HFFc6 (cell line): ENCODE measurements around the gene TMEM204. TPM values are rescaled to one million over a fixed set of nuclear protein-coding genes. Genes with fewer than 3 reads are reported as not detected.

Experiments
- DNase-seq: peaks from one replicate; pipeline ENCODE4 v3.0.0-alpha.2; 2018
- H3K27ac Mint-ChIP-seq: 2 replicates; pipeline ENCODE4 v1.8.0; 2020; ENCODE audit warnings: mild to moderate bottlenecking, mixed read lengths
- H3K27me3 Mint-ChIP-seq: 2 replicates; pipeline ENCODE4 v1.8.0; 2021; ENCODE audit warnings: mild to moderate bottlenecking, moderate library complexity, mixed read lengths; ENCODE audit not compliant: insufficient read depth
- H3K36me3 Mint-ChIP-seq: 2 replicates; pipeline ENCODE4 v1.8.0; 2021; ENCODE audit warnings: low read depth, mixed read lengths
- H3K4me1 Mint-ChIP-seq: 2 replicates; pipeline ENCODE4 v1.8.0; 2020; ENCODE audit warnings: low read depth, mixed read lengths
- H3K4me3 Mint-ChIP-seq: 2 replicates; pipeline ENCODE4 v1.8.0; 2020; ENCODE audit warnings: mild to moderate bottlenecking, moderate library complexity, mixed read lengths
- H3K9me3 Mint-ChIP-seq: 2 replicates; pipeline ENCODE4 v1.8.0; 2020; ENCODE audit warnings: mild to moderate bottlenecking, mixed read lengths
- total RNA-seq, 6 experiments: library from RNA; stranded (reverse); fragmentation: NEBNext Ultra II Directional; extraction: Animal tissue kit (Norgen Biotek cat#: 25700); gene quantifications; 2 replicates in 1 of 6; 3 replicates in 5 of 6; pipeline ENCODE4 v1.2.3, GENCODE V29; 2021
- TF ChIP-seq, protein P1 (sequence below): fragments of 200-600 bp; sonication (generic); IDR thresholded peaks from 2 replicates; pipeline ENCODE4 v1.5.0; 2021; ENCODE audit warnings: antibody characterized with exemption, mild to moderate bottlenecking

Gene TMEM204
- total RNA-seq, 6 experiments from 2014 or later: 15.4 to 28.5 (median 16.2) TPM

DNA sequence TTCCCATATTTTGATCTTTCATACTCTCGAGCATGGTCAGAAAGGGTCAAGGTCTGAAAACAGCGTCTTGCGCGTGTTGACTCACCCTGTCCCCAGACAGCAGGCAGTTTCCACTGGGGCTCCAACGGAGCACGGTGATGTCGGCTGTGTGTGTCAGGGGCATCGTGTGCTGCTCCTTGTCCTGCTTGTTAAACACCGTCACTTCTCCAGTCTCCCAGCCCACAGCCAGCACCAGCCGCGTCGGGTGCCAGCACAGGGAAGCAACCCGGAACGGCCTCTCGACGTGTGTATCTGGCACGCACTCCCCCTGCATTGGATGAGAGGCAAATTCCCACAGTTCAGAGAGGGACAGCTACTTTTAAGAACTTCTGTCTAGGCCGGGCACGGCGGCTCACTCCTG, 68.8 kb downstream of the TMEM204 start:
- no peak overlapping the region for H3K27ac Mint-ChIP-seq

More for the DNA sequence above, 68.8 kb downstream of the TMEM204 start:
- Mint-ChIP-seq H3K9me3 (no peaks in the 10 kb centered on the region), H3K4me1 (no peaks in the 10 kb centered on the region), H3K4me3 (no peak overlapping the region), H3K27me3 (no peaks in the 10 kb centered on the region; the same call in 1 of the 2 replicates), H3K36me3 (peaks cover 5% of the 10 kb centered on the region)
- TF ChIP-seq, protein P1, sequence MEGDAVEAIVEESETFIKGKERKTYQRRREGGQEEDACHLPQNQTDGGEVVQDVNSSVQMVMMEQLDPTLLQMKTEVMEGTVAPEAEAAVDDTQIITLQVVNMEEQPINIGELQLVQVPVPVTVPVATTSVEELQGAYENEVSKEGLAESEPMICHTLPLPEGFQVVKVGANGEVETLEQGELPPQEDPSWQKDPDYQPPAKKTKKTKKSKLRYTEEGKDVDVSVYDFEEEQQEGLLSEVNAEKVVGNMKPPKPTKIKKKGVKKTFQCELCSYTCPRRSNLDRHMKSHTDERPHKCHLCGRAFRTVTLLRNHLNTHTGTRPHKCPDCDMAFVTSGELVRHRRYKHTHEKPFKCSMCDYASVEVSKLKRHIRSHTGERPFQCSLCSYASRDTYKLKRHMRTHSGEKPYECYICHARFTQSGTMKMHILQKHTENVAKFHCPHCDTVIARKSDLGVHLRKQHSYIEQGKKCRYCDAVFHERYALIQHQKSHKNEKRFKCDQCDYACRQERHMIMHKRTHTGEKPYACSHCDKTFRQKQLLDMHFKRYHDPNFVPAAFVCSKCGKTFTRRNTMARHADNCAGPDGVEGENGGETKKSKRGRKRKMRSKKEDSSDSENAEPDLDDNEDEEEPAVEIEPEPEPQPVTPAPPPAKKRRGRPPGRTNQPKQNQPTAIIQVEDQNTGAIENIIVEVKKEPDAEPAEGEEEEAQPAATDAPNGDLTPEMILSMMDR: no peak
- DNase-seq: no peak

Other genes with a start within 250 kb of the TMEM204 start
- 100 to 1,000 TPM; 116 to 147 (median 138) TPM for gene UBE2I, start 224.0 kb upstream of the TMEM204 start, total RNA-seq
- under 1 TPM; 0.11 to 0.28 (median 0.16) TPM for gene BAIAP3, start 200.0 kb upstream of the TMEM204 start, total RNA-seq
- gene TSR3, start 181.8 kb upstream of the TMEM204 start, total RNA-seq: 10 to 100 TPM; 73.7 to 84.6 (median 78.1) TPM
- gene GNPTG, start 181.7 kb upstream of the TMEM204 start, total RNA-seq: 10 to 100 TPM; 46.8 to 68.1 (median 52.6) TPM
- 10 to 100 TPM; 15.0 to 22.6 (median 16.5) TPM for gene UNKL, start 119.0 kb upstream of the TMEM204 start, total RNA-seq
- 10 to 100 TPM; 11.0 to 16.7 (median 13.3) TPM for gene UQCC4, start 112.9 kb upstream of the TMEM204 start, total RNA-seq
- gene PERCC1, start 102.6 kb upstream of the TMEM204 start, total RNA-seq: not detected
- gene CCDC154, start 89.1 kb upstream of the TMEM204 start, total RNA-seq: under 1 TPM in 3 of 6 experiments, not detected in 3; 0.10 to 0.52 (median 0.31) TPM
- 10 to 100 TPM; 47.5 to 62.6 (median 51.3) TPM for gene CLCN7, start 58.6 kb upstream of the TMEM204 start, total RNA-seq
- gene PTX4, start 44.7 kb upstream of the TMEM204 start, total RNA-seq: under 1 TPM in 4 of 6 experiments, not detected in 2; 0.14 to 0.24 (median 0.18) TPM
- gene TELO2, start 40.3 kb upstream of the TMEM204 start, total RNA-seq: 10 to 100 TPM; 28.6 to 37.4 (median 34.8) TPM
- gene IFT140, start 78.4 kb downstream of the TMEM204 start, total RNA-seq: 10 to 100 TPM; 11.1 to 15.6 (median 13.2) TPM
- 10 to 100 TPM; 10.7 to 14.2 (median 12.4) TPM for gene CRAMP1, start 78.7 kb downstream of the TMEM204 start, total RNA-seq
- gene JPT2, start 144.6 kb downstream of the TMEM204 start, total RNA-seq: 10 to 100 TPM; 71.7 to 92.9 (median 80.8) TPM
- 10 to 100 TPM; 34.3 to 39.9 (median 37.1) TPM for gene MAPK8IP3, start 172.5 kb downstream of the TMEM204 start, total RNA-seq
- 10 to 100 TPM; 28.2 to 61.0 (median 31.3) TPM for gene NME3, start 237.9 kb downstream of the TMEM204 start, total RNA-seq
- 10 to 100 TPM; 11.4 to 16.1 (median 12.3) TPM for gene EME2, start 239.1 kb downstream of the TMEM204 start, total RNA-seq
- 100 to 1,000 TPM; 122 to 161 (median 132) TPM for gene MRPS34, start 239.5 kb downstream of the TMEM204 start, total RNA-seq
- 10 to 100 TPM; 12.3 to 15.8 (median 13.9) TPM for gene SPSB3, start 248.9 kb downstream of the TMEM204 start, total RNA-seq
- 10 to 100 TPM; 41.5 to 53.8 (median 43.5) TPM for gene NUBP2, start 249.3 kb downstream of the TMEM204 start, total RNA-seq